Fibroblast of skin of scalp (primary cell): ENCODE results near the gene HNRNPA3.
"Not testable (repeated sequence)": the region's sequence is repeated elsewhere in the genome, so short reads cannot be mapped to it uniquely, and the experiment has no call there.

Experiments used
- DNase-seq: peaks from one replicate; pipeline ENCODE4 v3.0.0-alpha.2; 2013

The HNRNPA3 gene

DNA sequence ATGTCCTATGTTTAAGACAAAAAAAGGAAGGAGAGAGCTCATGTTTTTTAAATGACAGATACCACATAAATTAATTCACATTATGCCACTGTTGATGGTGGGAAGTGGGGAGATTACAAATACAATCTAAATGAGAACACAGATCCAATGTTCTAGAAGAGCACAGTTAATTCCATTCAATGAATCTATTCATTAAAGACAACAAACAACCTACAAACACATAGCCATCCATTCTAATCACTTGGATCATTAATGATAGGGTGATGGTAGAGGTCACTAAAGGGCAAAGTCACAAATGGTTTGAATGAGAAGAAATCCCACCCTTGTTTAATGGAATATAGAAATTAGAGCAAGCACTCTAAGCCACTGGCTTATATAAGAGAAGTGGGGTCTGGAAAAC lies 21.7 kb downstream of the HNRNPA3 start:
- DNase-seq = no peak

DNA sequence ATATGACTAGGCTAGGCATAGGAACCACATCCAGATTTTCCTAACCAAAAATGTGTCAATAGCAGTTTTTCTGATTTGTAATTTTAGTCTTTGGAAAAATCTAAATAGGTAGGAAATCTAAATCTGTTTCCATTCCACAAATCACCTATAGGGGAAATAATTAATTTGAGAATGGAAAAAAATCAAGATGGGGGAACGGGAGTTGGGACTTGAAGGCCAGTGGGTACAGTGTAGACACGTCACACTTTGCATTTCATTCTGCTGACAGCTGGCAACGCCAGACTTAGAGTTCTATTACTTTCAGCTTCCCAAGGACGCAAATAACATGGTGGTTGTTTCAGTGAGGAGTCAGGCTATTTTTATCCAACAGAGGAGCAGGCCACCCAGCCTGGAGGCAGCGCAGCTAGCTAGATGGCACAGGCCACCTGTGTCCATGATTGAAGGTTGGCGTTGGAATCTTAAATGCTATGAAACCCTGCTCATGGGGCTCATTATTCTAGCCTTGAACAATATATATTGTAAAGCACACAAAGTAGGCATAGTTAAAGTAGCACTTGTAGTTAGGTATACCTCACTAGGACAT lies 23.4 kb downstream of the HNRNPA3 start:
- no peak for DNase-seq

DNA sequence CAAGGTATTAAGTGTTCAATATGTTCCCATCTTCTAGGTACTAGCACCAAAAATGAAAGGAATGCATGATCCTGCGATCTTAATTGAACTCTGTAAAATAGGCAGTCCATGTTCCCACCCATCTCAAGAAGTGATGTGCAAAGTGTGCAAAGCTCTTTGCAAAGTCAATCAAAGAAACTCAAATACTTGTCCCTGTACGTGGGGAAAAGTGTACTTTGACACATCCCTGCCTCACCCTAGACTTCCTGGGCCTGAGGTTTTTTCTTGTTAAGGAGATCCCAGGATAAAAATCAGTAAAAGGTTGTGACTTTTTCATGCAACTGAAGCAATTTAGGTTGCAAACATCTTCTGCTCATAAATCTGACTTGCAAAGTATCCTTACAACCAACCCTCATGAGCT lies 25.3 kb downstream of the HNRNPA3 start:
- DNase-seq = no peak

DNA sequence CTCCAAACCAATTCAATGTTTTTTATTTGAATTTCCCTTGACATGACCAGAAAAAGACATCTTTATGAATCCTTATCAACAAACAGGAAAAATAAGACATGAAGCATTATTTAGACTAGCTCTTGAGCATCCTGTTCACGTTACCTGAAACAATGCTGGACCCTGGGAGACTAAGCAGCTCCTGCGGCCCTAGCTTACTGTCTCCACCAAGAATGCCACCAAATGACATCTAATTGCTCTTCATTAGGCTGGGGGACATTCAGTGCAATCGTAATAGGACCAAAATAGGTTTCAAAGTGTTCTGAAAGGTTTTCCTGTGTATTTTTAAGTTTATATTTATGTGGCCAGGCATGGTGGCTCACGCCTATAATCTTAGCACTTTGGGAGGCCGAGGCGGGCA lies 26.5 kb downstream of the HNRNPA3 start:
- DNase-seq = no peak

DNA sequence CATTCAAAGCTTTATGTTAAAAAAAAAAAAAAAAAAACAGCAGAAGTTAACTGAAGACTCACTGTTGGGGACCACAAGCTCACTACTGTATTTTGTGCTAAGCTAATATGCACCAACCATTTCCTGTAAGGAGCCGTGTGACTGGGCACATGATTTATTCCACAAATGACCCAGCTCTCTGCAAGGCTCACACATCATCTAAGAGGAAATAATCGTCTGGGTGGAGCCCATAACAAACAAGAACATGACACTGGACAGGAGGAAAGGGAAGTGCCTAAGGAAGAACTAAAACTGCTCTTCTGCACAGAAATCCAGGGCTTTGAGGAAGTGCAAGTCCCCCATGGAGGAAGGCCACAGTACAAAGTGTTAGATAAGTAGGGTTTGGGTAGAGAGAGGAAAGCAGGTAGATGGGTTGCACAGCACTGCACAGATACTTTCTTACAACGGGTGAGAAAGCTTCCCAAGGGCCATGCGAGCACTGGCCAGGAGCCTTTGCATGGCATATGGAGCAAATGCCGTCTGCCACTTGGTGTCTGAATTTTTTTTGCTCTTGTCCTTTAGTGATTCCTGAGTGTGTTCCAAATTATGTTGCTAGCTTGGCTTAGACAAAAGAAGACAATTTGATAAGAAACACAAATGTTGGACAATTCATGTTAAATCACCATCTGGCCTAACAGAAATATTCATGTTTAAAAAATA lies 27.5 kb downstream of the HNRNPA3 start:
- DNase-seq = peak; percentile 56

DNA sequence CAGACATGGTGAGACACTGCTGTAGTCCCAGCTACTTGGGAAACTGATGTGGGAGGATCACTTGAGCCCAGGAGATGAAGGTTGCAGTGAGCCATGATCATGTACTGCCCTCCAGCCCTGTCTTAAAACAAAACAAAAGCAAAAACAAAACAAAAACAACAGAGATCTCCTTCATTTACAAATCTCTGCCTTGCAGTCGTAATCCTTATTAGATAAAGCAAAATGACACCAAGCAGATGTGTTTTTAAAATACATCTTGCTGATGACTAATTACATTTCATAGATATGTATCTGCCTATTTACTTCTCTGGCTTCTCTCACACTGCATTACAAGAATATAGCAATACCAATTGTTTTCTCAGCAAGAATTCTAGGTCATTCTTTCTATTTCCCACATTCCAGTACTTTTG lies 29.1 kb downstream of the HNRNPA3 start:
- peak; percentile 51 for DNase-seq

DNA sequence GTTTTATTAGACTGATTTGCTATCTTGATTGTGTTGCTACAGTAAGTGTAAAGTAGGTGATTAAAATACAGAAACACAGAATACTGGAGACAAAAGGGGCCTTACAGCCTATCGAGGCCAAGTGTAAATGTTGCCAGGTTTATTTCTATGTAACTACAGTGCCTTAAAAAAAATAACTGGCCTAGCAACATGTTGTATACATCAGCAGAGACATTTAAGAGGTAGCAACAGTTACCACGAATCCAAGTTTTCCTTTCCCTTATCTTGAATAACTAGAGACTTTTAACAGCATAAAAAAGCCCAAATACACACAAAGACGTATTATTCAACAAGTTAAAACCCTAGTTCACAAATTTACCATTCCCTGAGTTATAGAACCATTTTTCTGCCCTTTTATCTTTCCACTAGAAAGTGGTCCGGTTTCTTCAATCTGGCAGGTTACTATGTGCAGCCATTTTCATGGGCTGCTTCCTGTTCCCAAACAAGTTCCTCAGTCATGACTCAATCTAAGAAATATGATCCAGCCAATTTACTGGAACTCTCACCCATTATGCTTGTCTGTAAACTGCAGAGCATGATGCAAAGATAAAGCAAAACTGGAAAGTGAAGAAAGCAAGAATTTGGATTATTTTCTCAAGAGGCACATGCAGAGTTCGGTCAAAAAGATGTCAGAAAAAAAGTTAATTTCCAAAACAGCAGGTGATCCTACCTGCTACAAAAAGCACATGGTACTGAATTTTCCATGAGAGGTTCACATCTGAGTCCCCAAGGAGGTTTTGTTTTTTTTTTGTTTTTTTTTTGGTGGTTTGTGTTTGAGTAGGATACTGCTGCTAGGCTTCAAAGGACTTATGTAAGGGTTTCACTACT lies 29.8 kb downstream of the HNRNPA3 start:
- DNase-seq = peak; percentile 97

DNA sequence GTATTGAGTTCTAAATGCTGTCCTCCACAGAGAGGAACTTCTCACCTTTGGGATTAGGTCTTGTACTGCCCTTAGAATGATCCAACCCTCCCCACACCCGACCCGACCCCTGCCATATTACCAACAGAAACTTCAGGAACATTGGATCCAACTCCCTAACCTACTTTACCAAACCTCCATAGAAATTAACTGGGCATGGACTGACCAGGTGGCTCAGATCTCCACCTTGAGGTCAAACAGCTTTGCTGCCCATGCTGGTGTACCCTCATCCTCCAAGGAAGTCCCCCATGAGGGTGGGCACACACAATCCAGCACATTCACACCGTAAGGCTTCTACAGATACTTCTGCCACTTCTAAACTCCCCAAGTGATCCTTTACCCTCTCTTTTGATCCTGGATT lies 30.5 kb downstream of the HNRNPA3 start:
- no peak for DNase-seq

DNA sequence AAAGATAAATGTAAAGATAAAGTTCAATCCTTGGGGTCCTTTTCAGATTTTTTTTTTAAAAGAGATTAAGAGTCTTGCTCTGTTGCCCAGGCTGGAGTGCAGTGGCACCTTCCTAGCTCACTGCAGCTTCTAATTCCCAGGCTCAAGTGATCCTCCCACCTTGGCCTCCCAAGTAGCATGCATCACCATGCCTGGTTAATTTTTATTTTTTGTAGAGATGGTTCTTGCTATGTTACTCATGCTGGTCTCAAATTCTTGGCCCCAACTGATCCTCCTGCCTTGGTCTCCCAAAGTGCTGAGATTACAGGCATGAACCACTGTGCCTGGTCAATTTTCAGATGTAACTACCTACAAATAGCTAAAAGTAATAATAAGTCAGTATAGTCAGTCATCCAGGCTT lies 30.9 kb downstream of the HNRNPA3 start:
- peak; percentile 44 for DNase-seq

DNA sequence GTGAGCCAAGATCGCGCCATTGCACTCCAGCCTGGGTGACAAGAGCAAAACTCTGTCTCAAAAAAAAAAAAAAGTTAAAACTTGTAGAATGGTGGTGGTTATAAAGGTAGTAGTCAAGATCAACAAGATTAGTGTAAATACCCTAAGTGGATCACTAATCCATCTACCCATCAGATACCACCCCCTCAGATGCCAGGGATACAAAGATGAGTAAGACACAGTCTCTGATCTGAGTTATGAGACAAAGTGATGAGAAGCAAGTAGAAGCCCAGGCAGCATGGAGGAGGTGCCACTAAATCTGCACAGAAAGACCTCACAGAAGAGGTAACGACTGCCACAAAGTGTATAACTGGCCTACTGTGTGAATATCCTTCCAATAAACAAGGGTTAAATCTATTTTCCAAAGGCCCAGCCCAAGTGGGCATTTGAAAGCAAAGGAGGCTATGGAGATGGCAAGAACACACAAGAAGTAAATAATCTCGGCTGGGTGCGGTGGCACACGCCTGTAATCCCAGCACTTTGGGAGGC lies 31.7 kb downstream of the HNRNPA3 start:
- no peak for DNase-seq

DNA sequence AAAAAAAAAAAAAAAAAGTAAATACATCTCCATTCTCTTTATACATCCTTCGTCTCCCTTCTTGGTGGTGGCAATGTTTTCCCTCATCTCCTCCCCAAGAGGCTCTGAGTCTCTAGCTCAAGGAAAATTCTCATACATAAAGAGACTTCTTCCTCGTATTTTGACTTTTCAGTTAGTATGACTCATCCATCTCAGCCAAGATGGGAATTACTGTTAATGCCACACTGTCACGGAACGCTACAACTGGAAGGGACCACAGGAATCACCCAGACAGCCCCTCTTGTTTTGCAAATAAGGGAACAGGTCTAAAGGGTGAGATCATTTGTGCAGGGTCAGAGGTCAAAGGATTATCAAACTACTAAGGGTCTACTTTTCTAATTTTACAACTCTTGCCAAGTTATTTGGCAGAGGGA lies 32.4 kb downstream of the HNRNPA3 start:
- peak; percentile 91 for DNase-seq

DNA sequence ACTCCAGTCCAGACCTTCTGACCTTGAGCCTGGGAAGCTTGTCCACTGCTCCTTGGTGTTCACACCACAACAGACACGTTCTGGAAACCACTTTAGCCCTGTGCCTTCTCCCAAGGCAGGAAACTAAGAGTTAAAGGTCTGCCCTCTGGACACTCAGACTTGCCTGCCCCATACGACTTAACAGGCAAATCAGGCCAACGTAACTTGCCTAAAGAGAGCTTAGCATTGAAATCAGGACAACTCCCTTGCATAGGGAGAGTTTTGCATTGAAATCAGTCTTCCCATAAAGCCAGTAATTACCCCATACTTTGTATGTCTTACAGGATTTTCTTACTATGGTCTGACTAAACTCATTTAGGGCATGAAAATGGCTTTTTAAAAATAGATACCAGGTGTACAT lies 33.4 kb downstream of the HNRNPA3 start:
- DNase-seq = no peak

DNA sequence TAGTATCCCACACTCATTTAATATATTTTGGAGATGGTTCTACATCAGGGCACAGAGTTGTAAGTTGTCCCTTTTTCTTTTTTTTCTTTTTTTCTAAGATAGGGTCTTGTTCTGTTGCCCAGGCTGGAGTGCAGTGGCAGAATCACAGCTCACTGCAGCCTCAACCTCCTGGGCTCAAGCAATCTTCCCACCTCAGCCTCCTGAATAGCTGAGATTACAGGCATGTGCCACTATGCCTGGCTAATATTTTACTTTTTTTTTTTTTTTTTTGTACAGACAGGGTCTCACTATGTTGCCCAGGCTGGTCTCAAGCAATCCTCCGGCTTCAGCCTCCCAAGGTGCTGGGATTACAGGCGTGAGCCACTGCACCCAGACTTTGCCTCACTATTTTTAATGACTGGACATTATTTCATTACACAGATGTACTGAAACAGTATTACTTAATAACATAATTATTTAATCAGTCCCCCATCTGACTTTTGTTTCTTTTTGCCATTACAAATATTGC lies 34.0 kb downstream of the HNRNPA3 start:
- not testable (repeated sequence) for DNase-seq

DNA sequence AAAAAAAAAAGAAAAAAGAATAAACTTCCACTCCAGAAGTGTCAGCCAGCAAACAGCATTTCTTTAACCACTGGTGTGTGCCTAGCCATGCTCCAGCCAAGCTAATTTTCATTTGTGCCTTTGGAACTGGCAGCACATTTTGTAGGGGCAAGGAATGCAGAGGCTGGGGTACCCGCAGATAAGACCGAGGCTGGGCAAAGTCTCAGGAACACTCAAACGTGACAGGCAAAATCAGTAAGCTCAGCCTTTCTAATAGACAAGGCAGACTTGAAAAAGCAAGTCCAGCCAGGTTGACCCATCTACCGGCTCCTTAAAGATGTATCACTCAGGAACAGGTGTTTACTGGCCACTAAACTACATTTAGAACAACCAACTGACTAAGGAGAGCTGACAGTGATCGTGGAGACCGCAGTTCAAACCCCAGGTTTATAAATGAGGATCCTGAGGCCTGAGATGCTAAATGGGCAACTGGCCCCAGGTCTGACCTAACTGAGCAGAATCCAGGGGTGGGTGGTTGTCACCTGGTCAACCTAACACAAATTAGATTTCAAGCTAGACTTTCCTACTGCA lies 35.2 kb downstream of the HNRNPA3 start:
- no peak for DNase-seq

DNA sequence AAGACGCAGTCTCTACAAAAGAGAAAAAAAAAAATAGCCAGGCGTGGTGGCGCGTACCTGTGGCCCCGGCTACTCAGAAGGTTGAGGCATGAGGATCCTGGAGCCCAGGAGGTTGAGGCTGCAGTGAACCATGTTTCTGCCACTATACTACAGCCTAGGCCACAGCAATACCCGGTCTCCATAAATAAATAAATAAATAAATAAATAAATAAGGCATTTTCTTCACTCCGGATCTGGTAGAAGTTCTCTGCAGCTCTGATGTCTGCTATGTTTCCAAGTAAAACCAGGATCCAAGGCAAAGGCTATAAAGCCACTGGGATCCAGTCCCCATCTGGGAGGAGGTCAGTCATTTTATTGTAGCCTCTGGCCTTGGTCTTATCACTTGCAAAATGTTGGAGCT lies 36.4 kb downstream of the HNRNPA3 start:
- DNase-seq = no peak

DNA sequence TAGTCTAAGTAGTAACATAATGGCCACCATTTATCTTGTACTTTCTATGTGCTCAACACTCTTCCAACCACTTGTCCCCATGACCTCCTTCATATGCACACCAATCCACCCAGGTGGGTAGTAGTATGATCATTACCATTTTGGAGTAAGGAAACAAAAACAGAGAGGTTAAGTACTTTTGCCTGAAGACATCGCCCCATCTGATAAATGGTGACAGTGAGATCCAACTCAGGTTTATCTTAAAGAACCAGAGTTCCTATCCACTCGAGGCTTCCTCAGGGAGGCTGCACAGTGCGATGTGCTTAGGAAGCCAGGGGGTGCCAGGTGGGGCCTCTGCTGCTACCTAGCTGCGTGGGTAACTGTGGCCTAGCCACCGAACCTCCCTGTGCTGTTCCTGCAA lies 37.9 kb downstream of the HNRNPA3 start:
- DNase-seq = no peak

DNA sequence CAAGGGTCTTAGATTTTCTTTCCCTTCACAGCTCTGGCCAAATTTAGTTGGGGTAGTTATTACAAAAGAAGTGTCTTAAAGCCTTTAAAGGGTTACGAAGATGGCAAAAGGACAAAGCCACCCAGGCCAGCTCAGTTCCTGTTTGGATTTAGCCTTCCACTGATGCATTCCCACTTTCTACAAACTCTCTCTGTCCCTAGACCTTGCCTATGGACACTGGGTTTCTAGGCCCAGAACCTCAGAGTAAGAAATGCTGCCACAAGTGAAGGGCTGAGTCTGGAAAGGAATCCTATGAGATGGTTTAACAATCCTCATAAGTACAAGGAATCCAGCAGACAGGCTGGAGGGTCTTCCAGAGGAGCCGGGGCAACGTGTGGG lies 38.6 kb downstream of the HNRNPA3 start:
- no peak for DNase-seq

DNA sequence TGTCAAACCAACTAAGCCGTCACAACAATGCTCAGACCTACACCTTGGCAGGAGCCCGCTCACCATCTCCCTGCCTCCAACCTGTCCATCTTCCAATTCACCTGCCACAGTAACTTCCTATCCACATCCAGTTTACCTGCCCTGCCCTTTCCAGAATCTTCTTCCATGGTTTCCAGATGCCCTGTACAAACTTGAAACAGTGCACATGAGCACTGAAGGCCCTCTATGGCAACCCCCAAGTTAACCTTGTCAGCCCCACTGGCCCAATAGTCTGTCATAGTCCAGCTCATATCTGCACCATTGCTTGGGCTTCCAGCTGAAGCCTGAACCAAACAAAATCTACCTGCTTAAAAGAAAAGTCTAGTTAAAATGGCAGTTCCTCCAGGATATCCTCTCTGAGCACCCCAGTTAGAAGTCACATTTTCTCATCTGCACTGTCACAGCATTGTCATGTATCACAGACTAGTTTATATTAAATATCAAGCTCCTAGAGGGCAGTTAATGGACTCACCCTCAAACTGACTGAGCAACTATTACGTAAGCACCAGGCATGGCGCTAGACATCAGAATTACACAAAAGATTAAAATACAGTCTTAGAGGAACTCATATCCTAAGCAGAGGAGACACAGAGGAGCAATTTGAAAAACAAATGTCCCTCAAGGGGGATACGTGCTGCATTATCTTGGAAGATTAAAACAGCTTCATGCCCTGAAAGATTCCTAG lies 40.4 kb downstream of the HNRNPA3 start:
- no peak for DNase-seq

DNA sequence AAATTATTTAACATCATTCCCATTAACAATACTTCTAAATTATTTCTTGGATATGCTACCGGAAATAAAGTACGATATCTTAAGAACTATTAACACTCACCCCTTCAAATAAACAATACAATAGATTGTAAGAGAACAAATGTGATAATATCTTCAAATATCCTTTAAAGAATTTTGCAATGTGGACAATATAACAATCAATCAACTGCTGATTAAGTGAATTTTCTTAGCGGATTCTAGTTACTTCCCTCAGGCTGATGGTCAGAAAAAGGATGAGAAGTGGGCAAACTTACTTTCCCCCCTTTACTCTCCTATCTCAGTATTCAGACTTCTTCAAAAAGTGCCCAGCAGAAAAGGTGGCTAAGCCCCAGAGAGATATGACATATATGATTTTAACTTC lies 41.1 kb downstream of the HNRNPA3 start:
- no peak for DNase-seq

DNA sequence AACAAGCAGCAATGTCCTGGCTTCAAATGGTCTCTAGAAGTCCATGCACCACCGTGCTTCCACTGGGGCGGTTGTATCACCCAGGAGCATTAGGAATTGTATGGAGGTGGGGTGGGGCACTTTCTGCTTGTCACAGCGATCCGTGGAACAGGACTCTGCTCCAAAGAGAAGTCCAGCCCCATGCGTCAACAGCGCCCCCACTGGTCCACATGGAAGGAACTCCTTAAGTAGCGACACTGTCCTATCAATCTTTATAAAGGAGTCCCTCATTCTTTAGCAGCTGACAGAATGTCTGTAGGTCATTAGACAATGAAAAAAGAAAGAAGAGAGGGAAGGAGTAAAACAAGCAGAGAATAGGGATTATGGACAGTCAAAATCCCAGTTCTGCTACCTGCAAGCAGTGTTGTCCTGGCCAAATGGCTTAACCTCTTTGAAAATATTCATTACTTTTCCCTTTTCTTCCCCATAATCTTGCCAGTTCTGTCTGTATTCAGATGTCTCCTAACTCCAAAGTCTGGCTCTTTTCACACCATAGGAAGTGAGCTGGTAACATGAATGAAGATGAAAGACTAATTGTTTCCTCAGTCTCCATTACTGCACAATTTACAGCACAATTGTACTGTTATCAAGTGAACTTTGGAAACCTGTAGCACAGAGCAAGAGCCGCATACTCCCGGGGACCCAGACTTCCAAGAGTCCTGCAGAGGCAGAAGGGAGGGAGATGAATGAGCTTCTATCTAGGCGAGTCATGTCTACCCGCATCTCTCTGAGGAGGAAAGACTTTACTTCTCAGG lies 42.0 kb downstream of the HNRNPA3 start:
- peak; percentile 60 for DNase-seq

DNA sequence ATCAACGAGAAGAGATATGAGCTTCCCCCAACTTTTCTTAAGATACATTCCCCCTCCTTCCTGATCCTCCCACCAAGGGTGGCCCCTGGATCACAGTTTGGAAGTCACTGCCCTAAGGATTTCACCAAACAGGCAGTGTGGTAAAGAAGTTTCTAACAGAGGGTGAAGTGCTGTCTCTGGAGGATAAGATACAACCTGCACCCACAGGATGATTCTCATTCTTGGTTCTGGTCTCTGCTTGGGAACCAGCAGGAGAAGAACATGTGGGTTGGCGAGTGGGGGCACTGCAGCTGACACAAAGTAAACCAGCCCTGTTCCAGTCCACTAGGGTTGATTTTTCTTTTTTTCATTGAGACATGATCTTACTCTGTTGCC lies 42.6 kb downstream of the HNRNPA3 start:
- no peak for DNase-seq
